GM12872 (cell line): ENCODE data around the gene APPBP2.

Source experiments
- CTCF ChIP-seq: IDR thresholded peaks from 3 replicates; pipeline ENCODE4 v1.5.1; 2011; ENCODE audit warnings: low read depth, mild to moderate bottlenecking, low read length, moderate library complexity; ENCODE audit not compliant: insufficient read depth

Gene APPBP2, protein sequence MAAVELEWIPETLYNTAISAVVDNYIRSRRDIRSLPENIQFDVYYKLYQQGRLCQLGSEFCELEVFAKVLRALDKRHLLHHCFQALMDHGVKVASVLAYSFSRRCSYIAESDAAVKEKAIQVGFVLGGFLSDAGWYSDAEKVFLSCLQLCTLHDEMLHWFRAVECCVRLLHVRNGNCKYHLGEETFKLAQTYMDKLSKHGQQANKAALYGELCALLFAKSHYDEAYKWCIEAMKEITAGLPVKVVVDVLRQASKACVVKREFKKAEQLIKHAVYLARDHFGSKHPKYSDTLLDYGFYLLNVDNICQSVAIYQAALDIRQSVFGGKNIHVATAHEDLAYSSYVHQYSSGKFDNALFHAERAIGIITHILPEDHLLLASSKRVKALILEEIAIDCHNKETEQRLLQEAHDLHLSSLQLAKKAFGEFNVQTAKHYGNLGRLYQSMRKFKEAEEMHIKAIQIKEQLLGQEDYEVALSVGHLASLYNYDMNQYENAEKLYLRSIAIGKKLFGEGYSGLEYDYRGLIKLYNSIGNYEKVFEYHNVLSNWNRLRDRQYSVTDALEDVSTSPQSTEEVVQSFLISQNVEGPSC

DNA sequence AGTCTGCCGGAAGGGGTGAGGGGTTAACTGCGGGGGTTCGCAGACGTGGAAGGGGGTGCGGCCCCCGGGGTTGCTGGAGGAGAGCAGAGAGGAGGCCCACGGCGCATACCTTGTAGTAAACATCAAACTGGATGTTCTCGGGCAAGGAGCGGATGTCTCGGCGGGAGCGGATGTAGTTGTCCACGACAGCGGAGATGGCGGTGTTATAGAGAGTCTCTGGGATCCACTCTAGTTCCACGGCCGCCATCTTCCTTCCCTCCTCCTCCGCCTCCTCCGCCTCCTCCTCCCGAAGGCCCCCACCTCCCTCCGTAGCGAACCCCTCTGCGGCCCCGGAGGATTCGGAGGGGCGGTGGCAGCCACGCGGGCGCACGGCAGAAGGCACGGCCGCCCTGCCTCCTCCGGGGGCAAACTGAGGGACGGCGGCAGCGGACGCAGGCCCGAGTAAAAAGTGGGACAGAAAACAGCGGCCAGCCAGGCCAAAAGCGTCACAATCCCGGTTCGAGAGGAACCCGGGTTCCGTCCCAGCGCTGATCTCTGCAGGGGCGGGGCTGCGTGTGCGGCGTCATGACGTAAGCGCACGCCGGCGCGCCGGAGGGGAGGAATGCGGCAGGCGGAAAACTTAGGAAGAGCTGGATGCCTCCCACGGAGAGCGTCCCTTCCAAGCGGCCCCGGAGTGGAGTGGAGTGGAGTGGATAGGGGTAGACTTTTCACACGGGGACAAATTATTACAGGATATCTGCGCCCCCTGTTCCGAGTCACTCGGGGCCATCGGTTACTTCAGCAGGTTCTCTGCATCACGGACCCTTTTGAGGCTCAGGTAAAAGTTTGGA lies at the start of gene APPBP2:
Gene APPBP2 (minus strand): TSS at position 558 of the 830 bp plus-strand sequence. CDS start 311 bp downstream, at position 247.
- no peak for TF ChIP-seq CTCF

DNA sequence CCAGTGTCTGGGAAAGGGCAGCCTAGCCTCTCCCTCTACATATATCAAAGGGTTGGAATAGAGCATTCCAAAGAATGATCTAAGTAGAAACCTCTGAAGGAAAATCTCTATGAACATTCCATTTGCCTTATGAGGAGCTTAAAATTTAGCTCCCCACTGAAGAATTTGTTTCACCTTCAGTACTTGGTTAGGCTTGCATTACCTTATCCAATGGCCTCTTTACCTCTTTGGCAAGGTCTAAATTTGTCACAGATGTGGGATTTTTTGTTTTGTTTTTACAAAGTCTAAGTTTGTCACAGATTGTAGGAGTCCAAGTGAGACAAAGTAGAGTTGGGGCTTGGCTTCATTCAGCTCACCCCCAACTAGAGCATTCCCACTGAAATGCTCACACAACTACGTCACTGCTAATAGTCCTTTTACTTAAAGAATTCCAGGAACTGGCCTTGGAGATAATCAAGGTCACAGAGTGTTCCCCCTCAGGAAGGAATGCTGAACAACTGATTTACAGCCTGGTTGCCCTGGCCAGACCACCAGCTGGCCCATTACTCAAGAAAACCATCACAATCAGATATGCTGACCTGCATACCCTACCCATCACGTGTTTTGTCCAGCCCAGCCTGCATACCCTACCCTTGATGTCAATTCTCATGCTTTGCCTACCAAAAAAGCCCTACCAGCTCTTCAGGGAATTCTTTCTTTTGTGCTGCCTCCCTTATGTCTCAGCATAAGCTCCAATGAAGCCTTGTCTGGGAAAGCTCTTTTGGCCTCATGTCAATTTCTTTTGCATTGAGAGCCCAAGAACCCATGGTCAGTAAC lies 47.4 kb upstream of the APPBP2 start:
- TF ChIP-seq CTCF: no peak

DNA sequence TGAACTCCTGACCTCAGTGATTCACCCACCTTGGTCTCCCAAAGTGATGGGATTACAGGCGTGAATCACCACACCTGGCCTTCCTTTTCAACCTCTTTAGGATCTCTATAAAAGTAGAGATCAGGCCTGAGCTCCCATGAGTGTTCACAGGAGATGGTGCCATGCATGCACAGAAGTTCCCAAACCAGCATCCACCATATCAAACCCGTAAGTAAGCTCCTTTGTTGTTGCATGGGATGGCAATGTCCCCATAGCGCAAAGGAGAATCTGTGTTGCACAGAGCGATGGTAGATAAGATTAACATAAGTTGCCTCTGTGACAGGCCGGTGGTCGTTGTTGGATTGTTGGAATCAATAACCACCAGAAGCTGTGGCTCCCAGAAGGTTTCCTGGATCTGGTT lies 39.2 kb upstream of the APPBP2 start:
- no peak for TF ChIP-seq CTCF

GRCh38 chr17:60563743-60564142 lies 37.7 kb upstream of the APPBP2 start:
- TF ChIP-seq CTCF: no peak

GRCh38 chr17:60562421-60562820 lies 36.4 kb upstream of the APPBP2 start:
- TF ChIP-seq CTCF: no peak

DNA sequence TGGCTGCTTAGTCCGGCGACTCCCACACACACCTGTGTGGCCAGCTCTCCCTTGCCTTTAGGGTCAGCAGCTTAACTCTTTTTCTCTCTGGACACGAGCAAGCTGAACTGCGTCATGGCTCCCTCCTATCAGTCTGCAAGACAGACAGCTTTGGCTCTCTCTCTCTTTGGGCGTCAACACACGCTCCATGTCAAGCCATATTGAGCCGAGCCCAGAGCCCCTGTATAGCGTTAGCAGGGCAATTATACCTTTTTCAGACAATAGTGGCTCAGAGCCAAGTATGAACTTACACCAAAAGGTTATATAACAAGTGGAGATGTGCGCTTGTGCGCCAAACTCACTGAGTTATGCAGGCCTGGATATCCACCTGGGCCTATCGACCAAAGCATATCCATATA lies 34.8 kb upstream of the APPBP2 start:
- TF ChIP-seq CTCF: no peak
